Suprapubic skin (tissue), 4 donors: Measurements from ENCODE around the gene DDRGK1. TPM values are rescaled to one million over a fixed set of nuclear protein-coding genes. Genes with fewer than 3 reads are reported as not detected.

Experiments
- DNase-seq, 2 donors: peaks; one replicate each; pipeline ENCODE4 v3.0.0-alpha.2; 2019; ENCODE audit warnings: low spot score in 2 of 2
- H3K27ac ChIP-seq: fragments of 200-600 bp; sonication (generic); one replicate; pipeline ENCODE4 v1.5.1; 2019
- H3K27me3 ChIP-seq: fragments of 200-600 bp; sonication (generic); one replicate; pipeline ENCODE4 v1.5.1; 2019
- H3K36me3 ChIP-seq: fragments of 200-600 bp; sonication (generic); one replicate; pipeline ENCODE4 v1.5.1; 2019
- H3K4me1 ChIP-seq: fragments of 200-600 bp; sonication (generic); one replicate; pipeline ENCODE4 v1.5.1; 2019
- H3K4me3 ChIP-seq: fragments of 200-600 bp; sonication (generic); one replicate; pipeline ENCODE4 v1.5.1; 2019; ENCODE audit warnings: mild to moderate bottlenecking
- H3K9me3 ChIP-seq: fragments of 200-600 bp; sonication (generic); one replicate; pipeline ENCODE4 v1.5.1; 2019
- CTCF ChIP-seq, 2 donors: fragments of 200-600 bp in 1 of 2; fragments of 450-650 bp in 1 of 2; sonication (generic) in 1 of 2; IDR thresholded peaks; one replicate each; pipeline ENCODE4 v1.5.1; 2016 to 2019; ENCODE audit warnings: antibody characterized with exemption in 2 of 2, mild to moderate bottlenecking in 1 of 2, moderate library complexity in 1 of 2
- EP300 ChIP-seq: sonication (generic); formaldehyde crosslinking; IDR thresholded peaks from one replicate; pipeline ENCODE4 v1.6.1; 2017; ENCODE audit warnings: antibody characterized with exemption
- POLR2A ChIP-seq, 2 donors: fragments of 450-650 bp; IDR thresholded peaks; one replicate each; pipeline ENCODE4 v1.6.1; 2017; ENCODE audit warnings: antibody characterized with exemption in 2 of 2, mild to moderate bottlenecking in 2 of 2, moderate library complexity in 2 of 2
- POLR2AphosphoS5 ChIP-seq, 3 donors: sonication (generic); formaldehyde crosslinking; IDR thresholded peaks; one replicate each; pipeline ENCODE4 v1.6.1; 2017; ENCODE audit warnings: antibody characterized with exemption in 3 of 3
- WGBS: methylation state at CpG from one replicate; pipeline ENCODE4 v1.1.5; 2018; 5-methylcytosine and 5-hydroxymethylcytosine counted together
- total RNA-seq, 4 donors: library from RNA; depleted of rRNA; stranded (reverse); fragments of >200 nt; gene quantifications; one replicate each; pipeline ENCODE4 v1.1.0, GENCODE V29; 2016

DDRGK1 gene
- total RNA-seq, 4 donors from 2014 or later: 50.0 to 169 (median 55.6) TPM

- 0% methylated on average over 6 of the region's 107 CpGs for WGBS
- Histone ChIP-seq H3K9me3 (no peaks in the 10 kb centered on the region), H3K4me1 (peaks cover 31% of the 10 kb centered on the region), H3K4me3 (peak within 1 kb of the TSS; percentile 75), H3K27ac (peak within 1 kb of the TSS; percentile 69), H3K27me3 (peaks cover 43% of the 10 kb centered on the region), H3K36me3 (no peaks in the 10 kb centered on the region)
- no peak for TF ChIP-seq EP300
- TF ChIP-seq POLR2AphosphoS5 (IDR thresholded peaks at IDR 0.05): no peak
- no peak for TF ChIP-seq POLR2A (IDR thresholded peaks at IDR 0.05)
- TF ChIP-seq CTCF (IDR thresholded peaks at IDR 0.05): no peak
- no peak for DNase-seq
These were observed 34.8 kb upstream of the DDRGK1 start, which contains the start of gene SLC4A11 for GRCh38 chr20:3239026-3239866. SLC4A11 (minus strand) TSS chr20:3239190; CDS start chr20:3239137, 53 bp downstream.

GRCh38 chr20:3238616-3239025, 34.1 kb upstream of the DDRGK1 start:
- Histone ChIP-seq H3K4me1 (peaks cover 31% of the 10 kb centered on the region), H3K27ac (peak overlapping the region; percentile 69)

DNA sequence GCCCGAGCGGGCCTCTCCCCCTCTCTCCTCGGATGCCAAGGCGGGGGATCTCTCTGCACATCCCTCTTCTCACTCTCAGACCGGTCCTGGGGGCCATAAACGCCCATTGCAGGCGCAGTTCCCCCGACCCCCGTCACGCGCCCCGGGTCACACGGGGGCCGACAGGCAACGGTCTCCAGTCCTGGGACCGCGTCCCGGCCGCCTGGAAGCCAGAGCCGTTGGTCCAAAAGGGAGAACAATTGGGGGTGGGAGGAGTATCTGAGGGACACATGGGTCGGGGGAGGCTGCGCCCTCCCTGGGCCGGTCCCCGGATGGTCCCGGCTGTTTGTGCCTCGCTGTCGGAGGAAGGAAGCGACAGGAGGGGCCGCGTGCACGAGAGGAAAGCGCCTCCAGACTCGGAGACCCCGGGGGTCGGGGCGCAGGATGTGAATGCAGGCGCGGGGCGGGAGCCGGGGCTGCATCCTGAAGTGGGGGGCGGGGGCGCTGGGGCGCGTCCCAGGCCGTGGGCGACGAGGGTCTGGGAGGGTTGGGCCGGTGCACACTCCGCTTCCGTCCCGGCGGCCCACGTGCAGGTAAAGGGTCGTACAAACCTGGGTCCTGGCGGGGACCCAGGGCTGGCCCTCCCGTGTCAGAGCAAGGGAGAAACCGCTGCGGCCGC, 33.6 kb upstream of the DDRGK1 start:
- Histone ChIP-seq H3K4me1 (peaks cover 31% of the 10 kb centered on the region), H3K4me3 (peak overlapping the region; percentile 75), H3K27me3 (peaks cover 43% of the 10 kb centered on the region), H3K27ac (no peak overlapping the region), H3K36me3 (no peaks in the 10 kb centered on the region), H3K9me3 (no peaks in the 10 kb centered on the region)
- WGBS: 12% methylated on average over 28 of the region's 59 CpGs
- no peak for DNase-seq
- no peak for TF ChIP-seq POLR2A (IDR thresholded peaks at IDR 0.05)
- TF ChIP-seq POLR2AphosphoS5 (IDR thresholded peaks at IDR 0.05): no peak
- TF ChIP-seq CTCF (IDR thresholded peaks at IDR 0.05): no peak
- TF ChIP-seq EP300: no peak

More at GRCh38 chr20:3238616-3239025, 34.1 kb upstream of the DDRGK1 start:
- Histone ChIP-seq H3K36me3 (no peaks in the 10 kb centered on the region), H3K4me3 (peak overlapping the region; percentile 75), H3K27me3 (peaks cover 43% of the 10 kb centered on the region), H3K9me3 (no peaks in the 10 kb centered on the region)
- no CpG with 5 or more reads among the region's 48 CpGs for WGBS
- TF ChIP-seq EP300: no peak
- TF ChIP-seq POLR2AphosphoS5 (IDR thresholded peaks at IDR 0.05): no peak
- no peak for TF ChIP-seq CTCF (IDR thresholded peaks at IDR 0.05)
- TF ChIP-seq POLR2A (IDR thresholded peaks at IDR 0.05): no peak
- no peak for DNase-seq

DNA sequence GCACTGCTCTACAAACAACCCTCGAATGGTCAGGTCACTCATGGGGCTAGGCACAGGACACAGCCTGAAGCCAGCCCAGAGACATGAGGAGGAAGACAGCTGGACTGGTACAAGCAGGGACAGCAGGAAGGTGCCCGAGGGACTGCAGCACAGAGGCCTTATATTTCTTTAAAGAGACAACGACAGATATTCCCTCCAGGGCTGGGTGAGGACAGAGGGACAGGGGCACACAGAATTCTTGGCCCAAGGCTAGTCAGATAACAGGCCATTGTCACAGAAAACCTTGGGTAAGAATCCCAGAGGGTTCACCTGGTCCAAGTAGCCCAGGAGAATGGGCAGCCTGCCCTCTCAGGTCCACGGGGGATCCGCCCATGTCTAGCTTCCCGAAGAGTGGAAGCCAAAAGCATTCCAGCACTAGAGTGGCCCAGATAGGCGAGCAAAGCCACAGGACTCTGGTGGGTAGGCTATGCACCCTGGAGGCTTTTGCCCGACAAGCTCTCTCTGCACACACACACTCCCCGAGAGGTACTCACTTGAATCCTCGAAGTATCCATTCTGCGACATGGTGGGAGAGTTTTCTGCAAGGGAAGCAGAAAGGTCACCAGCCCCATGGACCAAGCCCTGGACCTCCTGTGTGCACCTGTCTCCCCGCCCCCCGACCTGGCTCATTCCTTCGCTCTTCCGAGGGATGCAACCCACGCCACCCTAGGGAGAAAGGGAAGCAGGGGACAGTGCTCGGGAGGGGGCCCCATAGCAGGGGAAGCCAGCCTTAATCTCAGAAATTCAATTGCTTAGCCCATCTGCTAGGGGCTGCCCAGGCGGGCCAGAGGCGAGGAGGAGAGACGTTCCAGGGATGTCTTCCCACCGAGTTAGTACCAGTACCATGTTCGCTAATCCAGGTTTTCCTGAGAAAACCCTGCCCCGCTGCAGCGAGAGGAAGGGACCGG, 32.8 kb upstream of the DDRGK1 start:
- H3K4me1 ChIP-seq: peaks cover 31% of the 10 kb centered on the region
- 64% methylated on average over 25 of the region's 25 CpGs for WGBS
- H3K27ac ChIP-seq: no peak overlapping the region
- DNase-seq: no peak
- TF ChIP-seq EP300 (no peak), POLR2AphosphoS5 (IDR thresholded peaks at IDR 0.05) (no peak), POLR2A (IDR thresholded peaks at IDR 0.05) (no peak), CTCF (IDR thresholded peaks at IDR 0.05) (no peak)
- H3K9me3 ChIP-seq: no peaks in the 10 kb centered on the region
- H3K36me3 ChIP-seq: no peaks in the 10 kb centered on the region
- H3K4me3 ChIP-seq: peak overlapping the region; percentile 75
- H3K27me3 ChIP-seq: peaks cover 43% of the 10 kb centered on the region
